Endodermal cell (in vitro differentiated cells): ENCODE data around the gene ADORA1. TPM values are rescaled to one million over a fixed set of nuclear protein-coding genes. Genes with fewer than 3 reads are reported as not detected.

ENCODE experiments used
- DNase-seq: peaks from one replicate; pipeline ENCODE4 v3.0.0-alpha.2; 2017
- H3K27ac ChIP-seq: 2 replicates; pipeline ENCODE4 v1.5.1; 2013; ENCODE audit warnings: mild to moderate bottlenecking, low read depth, low read length, moderate library complexity
- H3K27me3 ChIP-seq: 2 replicates; pipeline ENCODE4 v1.6.1; 2013; ENCODE audit warnings: mild to moderate bottlenecking, low read length, moderate library complexity; ENCODE audit not compliant: insufficient read depth, control insufficient read depth, poor library complexity, severe bottlenecking
- H3K36me3 ChIP-seq: 2 replicates; pipeline ENCODE4 v1.7.0; 2013; ENCODE audit warnings: mild to moderate bottlenecking, low read length, moderate library complexity; ENCODE audit not compliant: control insufficient read depth, insufficient read depth
- H3K4me1 ChIP-seq: one replicate; pipeline ENCODE4 v1.7.0; 2013; ENCODE audit warnings: low read length; ENCODE audit not compliant: control insufficient read depth, insufficient read depth
- H3K4me3 ChIP-seq: 2 replicates; pipeline ENCODE4 v1.5.1; 2013; ENCODE audit warnings: mild to moderate bottlenecking, low read length, moderate library complexity
- H3K9ac ChIP-seq: 2 replicates; pipeline ENCODE4 v1.6.1; 2013; ENCODE audit warnings: mild to moderate bottlenecking, low read length, moderate library complexity; ENCODE audit not compliant: poor library complexity, severe bottlenecking; ENCODE audit errors: extremely low read depth
- H3K9me3 ChIP-seq: 2 replicates; pipeline ENCODE4 v1.6.1; 2013; ENCODE audit warnings: mild to moderate bottlenecking, low read length, moderate library complexity; ENCODE audit not compliant: control insufficient read depth
- H3K27ac Mint-ChIP-seq: 2 replicates; pipeline ENCODE4 v1.8.0; 2020; ENCODE audit warnings: mixed read lengths
- H3K27me3 Mint-ChIP-seq: 2 replicates; pipeline ENCODE4 v1.8.0; 2021; ENCODE audit warnings: mild to moderate bottlenecking, mixed read lengths; ENCODE audit not compliant: insufficient read depth
- H3K36me3 Mint-ChIP-seq: 2 replicates; pipeline ENCODE4 v1.8.0; 2020; ENCODE audit warnings: low read depth, mixed read lengths
- H3K4me1 Mint-ChIP-seq: 2 replicates; pipeline ENCODE4 v1.8.0; 2020; ENCODE audit warnings: mixed read lengths
- H3K4me3 Mint-ChIP-seq: 2 replicates; pipeline ENCODE4 v1.8.0; 2020; ENCODE audit warnings: mild to moderate bottlenecking, moderate library complexity, mixed read lengths
- H3K9me3 Mint-ChIP-seq: 2 replicates; pipeline ENCODE4 v1.8.0; 2020; ENCODE audit warnings: mild to moderate bottlenecking, mixed read lengths
- WGBS, 2 experiments: methylation state at CpG; one replicate each; pipeline versions ENCODE4 v1.1.5 to v1.1.7; 2013; ENCODE audit warnings: missing lambda C conversion rate in 2 of 2, mixed read lengths in 1 of 2; ENCODE audit not compliant: insufficient coverage in 1 of 2, insufficient read length in 1 of 2; 5-methylcytosine and 5-hydroxymethylcytosine counted together
- total RNA-seq, 2 donors: library from RNA; stranded (reverse); fragmentation: NEBNext Ultra II Directional in 1 of 2; extraction: Animal tissue kit (Norgen Biotek cat#: 25700) in 1 of 2; gene quantifications; 2 replicates in 1 of 2; 3 replicates in 1 of 2; pipeline ENCODE4 v1.2.1, GENCODE V29; 2021
- TF ChIP-seq, protein P1 (sequence below): fragments of 200-600 bp; sonication (generic); conservative IDR thresholded peaks from 2 replicates; pipeline ENCODE4 v1.5.0; 2021; ENCODE audit warnings: antibody characterized with exemption, mild to moderate bottlenecking

Gene ADORA1
- total RNA-seq, 2 donors from 2014 or later: 2.0 to 2.1 TPM

DNA sequence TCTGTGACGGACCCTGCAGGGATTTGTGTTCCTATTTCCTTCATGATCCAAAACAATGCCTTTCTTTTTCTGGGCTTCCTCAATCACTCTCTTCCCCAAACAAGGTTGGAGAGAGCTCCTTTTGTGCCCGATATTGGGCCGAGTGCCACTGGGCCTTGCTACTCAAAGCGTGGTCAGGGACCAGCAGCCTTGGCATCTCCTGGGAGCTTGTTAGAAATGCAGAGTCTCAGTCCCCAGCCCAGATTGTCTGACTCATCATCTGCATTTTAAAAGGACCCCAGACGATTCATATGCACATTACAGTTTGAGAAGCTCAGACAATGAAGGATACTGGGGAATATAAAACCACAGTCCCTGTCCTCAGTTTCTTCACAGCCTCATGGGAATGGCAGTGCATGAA lies 19.9 kb downstream of the ADORA1 start:
- Mint-ChIP-seq H3K27me3 (no peaks in the 10 kb centered on the region), H3K4me3 (no peak overlapping the region), H3K27ac (peak overlapping the region; percentile 55), H3K9me3 (peaks cover 8% of the 10 kb centered on the region), H3K4me1 (peaks cover 39% of the 10 kb centered on the region), H3K36me3 (peaks cover 4% of the 10 kb centered on the region)
- H3K27ac ChIP-seq: peak overlapping the region; percentile 24
- peaks cover 8% of the 10 kb centered on the region for H3K36me3 ChIP-seq
- peaks cover 8% of the 10 kb centered on the region for H3K9me3 ChIP-seq
- H3K27me3 ChIP-seq: no peaks in the 10 kb centered on the region
- TF ChIP-seq, protein P1, sequence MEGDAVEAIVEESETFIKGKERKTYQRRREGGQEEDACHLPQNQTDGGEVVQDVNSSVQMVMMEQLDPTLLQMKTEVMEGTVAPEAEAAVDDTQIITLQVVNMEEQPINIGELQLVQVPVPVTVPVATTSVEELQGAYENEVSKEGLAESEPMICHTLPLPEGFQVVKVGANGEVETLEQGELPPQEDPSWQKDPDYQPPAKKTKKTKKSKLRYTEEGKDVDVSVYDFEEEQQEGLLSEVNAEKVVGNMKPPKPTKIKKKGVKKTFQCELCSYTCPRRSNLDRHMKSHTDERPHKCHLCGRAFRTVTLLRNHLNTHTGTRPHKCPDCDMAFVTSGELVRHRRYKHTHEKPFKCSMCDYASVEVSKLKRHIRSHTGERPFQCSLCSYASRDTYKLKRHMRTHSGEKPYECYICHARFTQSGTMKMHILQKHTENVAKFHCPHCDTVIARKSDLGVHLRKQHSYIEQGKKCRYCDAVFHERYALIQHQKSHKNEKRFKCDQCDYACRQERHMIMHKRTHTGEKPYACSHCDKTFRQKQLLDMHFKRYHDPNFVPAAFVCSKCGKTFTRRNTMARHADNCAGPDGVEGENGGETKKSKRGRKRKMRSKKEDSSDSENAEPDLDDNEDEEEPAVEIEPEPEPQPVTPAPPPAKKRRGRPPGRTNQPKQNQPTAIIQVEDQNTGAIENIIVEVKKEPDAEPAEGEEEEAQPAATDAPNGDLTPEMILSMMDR: no peak
- no peak overlapping the region for H3K9ac ChIP-seq
- no peak for DNase-seq
- WGBS, 2 experiments: 33 to 85% methylated on average over 1 to 5 of the region's 5 CpGs
- no peak overlapping the region for H3K4me3 ChIP-seq
- no peaks in the 10 kb centered on the region for H3K4me1 ChIP-seq

GRCh38 chr1:203148127-203148526 lies 20.6 kb downstream of the ADORA1 start:
- Histone ChIP-seq H3K4me3 (no peak overlapping the region), H3K27me3 (no peaks in the 10 kb centered on the region), H3K27ac (no peak overlapping the region), H3K9ac (no peak overlapping the region), H3K9me3 (peaks cover 1% of the 10 kb centered on the region), H3K4me1 (peaks cover 6% of the 10 kb centered on the region), H3K36me3 (peaks cover 2% of the 10 kb centered on the region)
- peak; percentile 84 for DNase-seq
- Mint-ChIP-seq H3K9me3 (peaks cover 6% of the 10 kb centered on the region), H3K27me3 (no peaks in the 10 kb centered on the region), H3K27ac (no peak overlapping the region), H3K4me1 (peaks cover 42% of the 10 kb centered on the region), H3K36me3 (peaks cover under 1% of the 10 kb centered on the region), H3K4me3 (no peak overlapping the region)
- TF ChIP-seq, protein P1: peak; percentile 71
- WGBS, 2 experiments: 92 to 98% methylated on average over 4 to 5 of the region's 5 CpGs

DNA sequence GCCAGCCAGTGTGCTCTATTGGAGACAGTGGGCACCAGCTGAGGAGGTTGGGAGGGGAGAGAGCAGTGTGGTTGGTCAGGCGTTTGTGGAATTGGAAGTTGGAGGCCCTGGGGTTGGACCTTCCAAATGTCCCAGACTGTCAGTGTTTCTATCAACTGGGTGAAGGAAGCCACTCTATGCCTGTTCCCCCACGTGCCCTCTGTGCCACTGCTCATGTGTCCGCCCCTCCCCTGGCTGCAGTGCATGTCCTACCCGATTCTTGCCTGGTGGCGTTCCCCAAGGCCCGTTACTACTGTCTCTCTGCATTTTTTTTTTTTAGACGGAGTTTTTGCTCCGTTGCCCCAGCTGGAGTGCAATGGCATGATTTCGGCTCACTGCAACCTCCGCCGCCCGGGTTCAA lies 21.1 kb downstream of the ADORA1 start:
- H3K9ac ChIP-seq: no peak overlapping the region
- no peaks in the 10 kb centered on the region for H3K27me3 ChIP-seq
- Mint-ChIP-seq H3K4me3 (no peak overlapping the region), H3K4me1 (peaks cover 46% of the 10 kb centered on the region), H3K27me3 (no peaks in the 10 kb centered on the region), H3K36me3 (no peaks in the 10 kb centered on the region), H3K9me3 (peaks cover 3% of the 10 kb centered on the region), H3K27ac (no peak overlapping the region)
- H3K27ac ChIP-seq: no peak overlapping the region
- no peaks in the 10 kb centered on the region for H3K36me3 ChIP-seq
- 84 to 95% methylated on average over 8 to 12 of the region's 12 CpGs for WGBS, 2 experiments
- no peak overlapping the region for H3K4me3 ChIP-seq
- TF ChIP-seq, protein P1: no peak
- H3K9me3 ChIP-seq: no peaks in the 10 kb centered on the region
- peak; percentile 41 for DNase-seq
- peaks cover 10% of the 10 kb centered on the region for H3K4me1 ChIP-seq
